Mesothelial cell of epicardium (in vitro differentiated cells): Measurements from ENCODE around the gene CAMK1. TPM values are rescaled to one million over a fixed set of nuclear protein-coding genes. Genes with fewer than 3 reads are reported as not detected.

Source experiments
- DNase-seq, 2 experiments: peaks; one replicate each; pipeline ENCODE4 v3.0.0; 2021; ENCODE audit warnings: low spot score in 2 of 2; ENCODE audit not compliant: unreplicated experiment in 2 of 2
- H3K27ac Mint-ChIP-seq: 2 replicates; pipeline ENCODE4 v1.8.0; 2021; ENCODE audit warnings: mixed read lengths
- H3K27me3 Mint-ChIP-seq: 2 replicates; pipeline ENCODE4 v1.8.0; 2021; ENCODE audit warnings: low read depth, mixed read lengths
- H3K36me3 Mint-ChIP-seq: 2 replicates; pipeline ENCODE4 v1.8.0; 2021; ENCODE audit warnings: mixed read lengths
- H3K4me1 Mint-ChIP-seq: 2 replicates; pipeline ENCODE4 v1.8.0; 2021; ENCODE audit warnings: mixed read lengths
- H3K4me3 Mint-ChIP-seq: 2 replicates; pipeline ENCODE4 v1.8.0; 2021; ENCODE audit warnings: mild to moderate bottlenecking, moderate library complexity, mixed read lengths
- H3K9me3 Mint-ChIP-seq: 2 replicates; pipeline ENCODE4 v1.8.0; 2021; ENCODE audit warnings: mixed read lengths
- CTCF ChIP-seq: fragments of 200-600 bp; sonication (generic); IDR thresholded peaks from one replicate; pipeline ENCODE4 v1.5.0; 2021; ENCODE audit warnings: antibody characterized with exemption; ENCODE audit not compliant: unreplicated experiment
- total RNA-seq: library from RNA; stranded (reverse); gene quantifications from 3 replicates; pipeline ENCODE4 v1.2.1, GENCODE V29; 2021

CAMK1 gene
- total RNA-seq, 1 donor from 2014 or later, result 9.7 TPM

- Mint-ChIP-seq H3K4me1 (peaks cover 12% of the 10 kb centered on the region), H3K27ac (no peak overlapping the region), H3K36me3 (peaks cover 22% of the 10 kb centered on the region), H3K27me3 (no peaks in the 10 kb centered on the region), H3K9me3 (no peaks in the 10 kb centered on the region), H3K4me3 (no peak overlapping the region)
- no peak for TF ChIP-seq CTCF
- DNase-seq, result no peak
Observed at GRCh38 chr3:9745521-9745920, 24.2 kb downstream of the CAMK1 start.

- DNase-seq, result no peak
- no peak overlapping the region for H3K4me3 Mint-ChIP-seq
- no peaks in the 10 kb centered on the region for H3K9me3 Mint-ChIP-seq
- H3K4me1 Mint-ChIP-seq, result peaks cover 2% of the 10 kb centered on the region
- no peak for TF ChIP-seq CTCF
- H3K27me3 Mint-ChIP-seq, result no peaks in the 10 kb centered on the region
- no peak overlapping the region for H3K27ac Mint-ChIP-seq
- peaks cover 29% of the 10 kb centered on the region for H3K36me3 Mint-ChIP-seq
Observed at GRCh38 chr3:9744162-9744561, 25.6 kb downstream of the CAMK1 start.

GRCh38 chr3:9743548-9743947 is 26.2 kb downstream of the CAMK1 start:
- Mint-ChIP-seq H3K4me1 (no peaks in the 10 kb centered on the region), H3K4me3 (no peak overlapping the region), H3K36me3 (peaks cover 32% of the 10 kb centered on the region), H3K9me3 (no peaks in the 10 kb centered on the region), H3K27me3 (no peaks in the 10 kb centered on the region), H3K27ac (no peak overlapping the region)
- no peak for DNase-seq
- no peak for TF ChIP-seq CTCF

GRCh38 chr3:9742560-9742959 is 27.2 kb downstream of the CAMK1 start:
- H3K9me3 Mint-ChIP-seq, result no peaks in the 10 kb centered on the region
- no peak overlapping the region for H3K4me3 Mint-ChIP-seq
- no peak for TF ChIP-seq CTCF
- no peak overlapping the region for H3K27ac Mint-ChIP-seq
- H3K36me3 Mint-ChIP-seq, result peaks cover 31% of the 10 kb centered on the region
- H3K4me1 Mint-ChIP-seq, result no peaks in the 10 kb centered on the region
- no peaks in the 10 kb centered on the region for H3K27me3 Mint-ChIP-seq
- DNase-seq, result no peak

GRCh38 chr3:9739181-9739580 is 30.6 kb downstream of the CAMK1 start:
- no peak overlapping the region for H3K4me3 Mint-ChIP-seq
- no peaks in the 10 kb centered on the region for H3K4me1 Mint-ChIP-seq
- no peak for DNase-seq
- H3K27me3 Mint-ChIP-seq, result no peaks in the 10 kb centered on the region
- TF ChIP-seq CTCF, result no peak
- H3K27ac Mint-ChIP-seq, result no peak overlapping the region
- H3K36me3 Mint-ChIP-seq, result peaks cover 34% of the 10 kb centered on the region
- no peaks in the 10 kb centered on the region for H3K9me3 Mint-ChIP-seq

GRCh38 chr3:9736831-9737230 is 32.9 kb downstream of the CAMK1 start:
- no peak for TF ChIP-seq CTCF
- H3K4me3 Mint-ChIP-seq, result no peak overlapping the region
- H3K36me3 Mint-ChIP-seq, result peaks cover 28% of the 10 kb centered on the region
- H3K9me3 Mint-ChIP-seq, result no peaks in the 10 kb centered on the region
- H3K4me1 Mint-ChIP-seq, result peaks cover 17% of the 10 kb centered on the region
- no peak for DNase-seq
- H3K27me3 Mint-ChIP-seq, result no peaks in the 10 kb centered on the region
- H3K27ac Mint-ChIP-seq, result no peak overlapping the region
